NCI-H1105 treated with DMSO at 0.1 percent for 48 hours (cell line): ENCODE results near the gene ANKRD39.
"Not testable (repeated sequence)": the region's sequence is repeated elsewhere in the genome, so short reads cannot be mapped to it uniquely, and the experiment has no call there.

Experiments used
- DNase-seq: peaks from one replicate; lab custom pipeline; 2025; lab: John Stamatoyannopoulos, UW

The ANKRD39 gene

DNA sequence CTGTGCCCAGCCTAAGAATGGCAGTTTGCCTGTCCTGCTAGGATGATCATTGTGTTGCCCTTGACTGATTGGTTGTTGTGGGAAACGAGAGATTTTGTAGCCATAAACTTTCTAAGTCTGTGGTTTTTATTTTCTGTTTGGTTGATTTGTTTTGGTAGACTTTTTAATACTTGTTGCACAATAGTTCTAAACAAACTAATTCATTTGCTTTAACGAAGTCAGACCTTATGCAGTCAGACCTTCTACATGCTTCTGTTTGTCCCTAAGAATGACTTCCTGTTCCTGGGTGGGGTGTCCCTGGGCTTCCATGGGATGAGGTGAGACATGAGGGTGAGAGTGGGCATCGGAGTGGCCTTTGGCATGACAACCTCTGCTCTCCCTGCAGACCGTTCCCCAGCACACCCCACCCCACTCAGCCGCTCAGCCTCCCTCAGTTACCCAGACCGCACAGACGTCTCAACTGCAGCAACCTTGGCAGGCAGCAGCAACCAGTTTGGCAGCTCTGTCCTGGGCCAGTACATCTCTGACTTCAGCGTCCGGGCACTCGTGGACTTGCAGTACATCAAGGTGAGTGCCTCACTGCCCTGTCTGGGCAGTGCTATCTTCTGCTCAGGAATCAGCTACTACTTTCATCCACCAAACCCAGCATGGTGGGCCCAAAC, 49.5 kb downstream of the ANKRD39 start:
- DNase-seq, result no peak

DNA sequence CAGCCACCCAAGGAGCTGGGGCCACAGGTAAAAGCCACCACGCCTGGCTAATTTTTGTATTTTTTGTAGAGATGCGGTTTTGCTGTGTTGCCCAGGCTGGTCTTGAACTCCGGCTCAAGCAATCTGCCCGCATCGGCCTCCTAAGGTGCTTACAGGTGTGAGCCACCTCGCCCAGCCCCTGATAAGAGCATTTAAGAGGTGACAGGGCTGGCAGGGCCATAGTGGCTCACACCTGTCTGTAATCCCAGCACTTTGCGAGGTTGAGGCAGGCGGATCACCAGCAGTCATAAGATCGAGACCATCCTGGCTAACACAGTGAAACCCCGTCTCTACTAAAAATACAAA, 50.7 kb downstream of the ANKRD39 start:
- DNase-seq, result no peak

DNA sequence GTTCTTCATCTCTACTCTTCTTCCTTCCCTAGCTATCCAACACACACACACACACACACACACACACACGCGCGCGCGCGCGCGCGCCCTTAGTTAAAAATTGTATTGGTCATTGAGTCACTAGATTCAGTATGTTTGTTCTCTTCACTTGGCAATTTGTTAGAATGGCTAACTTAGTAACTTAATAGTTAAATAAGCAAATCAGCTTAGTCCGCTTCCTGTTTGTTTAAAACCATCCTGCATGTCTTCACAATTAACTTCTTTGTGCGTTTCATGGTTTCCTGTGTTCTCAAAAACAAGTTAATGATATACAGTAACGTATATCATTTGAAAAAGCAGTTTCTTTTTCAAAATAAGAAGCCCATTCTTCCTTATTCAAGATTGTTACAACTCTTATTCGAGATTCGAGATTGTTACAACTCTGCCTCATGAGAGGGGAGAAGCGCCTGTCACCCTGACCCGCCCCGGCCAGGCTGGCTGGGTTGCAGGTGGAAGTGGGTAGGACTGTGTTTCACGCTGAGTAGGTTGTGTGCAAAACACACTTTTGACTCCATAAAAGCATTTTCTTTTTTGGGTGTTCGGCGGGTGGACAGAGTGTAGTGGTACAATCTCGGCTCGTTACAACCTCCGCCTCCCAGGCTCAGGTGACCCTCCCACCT, 51.2 kb downstream of the ANKRD39 start:
- no peak for DNase-seq

DNA sequence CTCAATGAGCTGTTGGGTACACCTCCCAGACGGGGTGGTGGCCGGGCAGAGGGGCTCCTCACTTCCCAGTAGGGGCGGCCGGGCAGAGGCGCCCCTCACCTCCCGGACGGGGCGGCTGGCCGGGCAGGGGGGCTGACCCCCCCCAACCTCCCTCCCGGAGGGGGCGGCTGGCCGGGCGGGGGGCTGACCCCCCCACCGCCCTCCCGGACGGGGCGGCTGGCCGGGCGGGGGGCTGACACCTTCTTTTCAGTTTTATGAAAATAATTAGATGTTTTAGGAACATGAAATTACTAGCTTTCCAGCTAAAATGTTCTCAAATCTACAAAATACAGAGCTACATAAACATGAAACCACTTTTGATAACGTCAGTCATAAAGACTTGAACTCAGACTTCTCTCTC, 51.9 kb downstream of the ANKRD39 start:
- DNase-seq, result not testable (repeated sequence)

GRCh38 chr2:96804986-96805385, 52.8 kb downstream of the ANKRD39 start:
- DNase-seq, result no peak

DNA sequence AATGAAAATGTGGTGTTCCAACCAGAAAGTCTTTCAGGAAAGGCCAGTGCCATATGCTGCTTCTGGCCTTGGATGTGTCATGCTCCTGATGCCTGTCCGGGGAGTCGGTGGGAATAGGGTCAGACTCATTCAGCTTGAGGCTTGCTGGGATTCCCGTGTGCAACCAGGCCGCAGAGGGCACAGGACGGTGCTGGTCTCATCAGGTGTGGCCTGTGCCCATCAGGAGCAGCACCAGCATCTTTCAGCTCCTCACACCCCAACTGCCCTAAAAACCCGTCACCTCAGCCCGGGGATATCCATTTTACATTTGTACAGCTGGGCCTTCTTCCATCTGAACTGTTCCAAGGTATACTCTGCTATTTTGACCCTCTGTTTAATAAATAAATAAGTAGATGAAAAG, 55.1 kb downstream of the ANKRD39 start:
- no peak for DNase-seq

- no peak for DNase-seq
Measured at GRCh38 chr2:96801786-96802595, 55.8 kb downstream of the ANKRD39 start.

DNA sequence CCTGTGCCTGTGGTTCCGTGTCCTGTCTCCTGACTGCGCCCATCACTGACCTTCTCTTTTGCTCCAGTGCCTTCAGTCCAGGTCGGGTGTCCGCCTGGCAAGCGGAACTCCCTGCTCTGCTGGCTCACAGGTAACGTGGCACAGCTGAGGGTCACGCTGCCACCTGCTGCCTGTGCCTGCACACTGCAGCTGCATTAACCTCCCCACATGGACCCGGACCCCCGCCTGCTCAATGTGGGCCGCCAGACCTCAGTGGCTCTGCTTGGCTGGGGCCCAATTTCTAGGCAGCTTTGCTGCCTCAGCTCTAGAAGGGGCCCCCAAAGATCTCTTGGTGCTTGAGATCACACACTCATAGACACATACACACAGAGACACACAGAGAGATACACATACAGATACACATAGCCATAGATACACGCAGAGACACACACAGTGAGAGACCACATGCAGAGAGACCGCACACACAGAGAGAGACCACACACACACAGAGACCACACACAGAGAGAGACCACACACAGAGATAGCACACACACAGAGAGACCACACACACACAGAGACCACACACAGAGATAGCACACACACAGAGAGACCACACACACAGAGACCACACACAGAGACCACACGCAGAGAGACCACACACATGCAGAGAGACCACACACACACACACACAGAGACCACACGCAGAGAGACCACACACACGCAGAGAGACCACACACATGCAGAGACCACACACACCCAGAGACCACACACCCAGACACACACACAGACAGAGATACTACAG, 56.6 kb downstream of the ANKRD39 start:
- DNase-seq, result peak; percentile 49

- no peak for DNase-seq
Measured at GRCh38 chr2:96800061-96801004, 57.5 kb downstream of the ANKRD39 start.

GRCh38 chr2:96799623-96799935, 58.2 kb downstream of the ANKRD39 start:
- DNase-seq, result no peak

DNA sequence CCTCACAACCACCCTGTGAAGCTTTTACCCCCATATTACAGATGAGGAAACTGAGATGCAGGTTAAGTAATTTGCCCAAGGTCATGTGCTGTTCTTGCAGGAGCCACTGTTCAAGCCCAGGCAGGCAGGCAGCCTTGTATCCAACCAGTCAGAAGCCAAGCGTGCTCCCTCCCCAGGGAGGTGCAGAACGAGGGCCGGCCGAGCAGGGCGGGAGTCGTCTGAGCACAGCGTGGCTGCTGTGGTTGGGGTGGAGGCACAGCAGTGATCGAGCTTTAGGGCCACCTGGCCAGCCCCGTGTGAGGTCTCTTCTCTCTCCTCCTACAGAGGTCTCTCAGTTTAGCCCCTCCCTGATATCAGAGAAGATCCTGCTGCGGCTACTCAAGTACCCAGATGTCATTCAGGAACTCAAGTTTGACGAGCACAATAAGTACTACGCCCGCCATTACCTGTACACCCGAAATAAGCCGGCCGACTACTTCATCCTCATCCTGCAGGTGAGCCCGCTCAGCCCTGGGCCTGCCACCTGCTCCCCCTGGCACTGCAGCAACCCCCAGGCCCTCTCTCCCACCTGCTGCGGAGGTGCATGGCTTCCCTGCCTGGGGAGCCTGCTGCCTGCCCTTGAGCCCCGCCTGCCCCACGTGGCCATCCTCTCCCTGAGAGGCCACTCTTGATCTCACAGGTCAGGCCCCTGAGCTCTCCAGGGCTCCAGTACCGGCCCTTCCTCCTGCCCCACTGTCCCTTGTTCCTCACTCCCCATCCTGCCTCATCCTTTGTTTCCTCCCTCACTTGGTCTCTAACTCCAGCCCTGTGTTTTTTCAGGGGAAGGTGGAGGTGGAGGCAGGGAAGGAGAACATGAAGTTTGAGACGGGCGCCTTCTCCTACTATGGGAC, 58.8 kb downstream of the ANKRD39 start:
- DNase-seq, result no peak
